ENCODE measurements around the gene TPSG1.
"Not testable (repeated sequence)": the region's sequence is repeated elsewhere in the genome, so short reads cannot be mapped to it uniquely, and the experiment has no call there.

TPSG1 gene

GRCh38 chr16:1256296-1256873, 31.3 kb upstream of the TPSG1 start:
- not testable (repeated sequence) for DNase-seq

GRCh38 chr16:1255276-1256122, 30.4 kb upstream of the TPSG1 start, which contains the start of gene TPSD1:
TSS of gene TPSD1 (plus strand) at chr16:1256069. CDS start at chr16:1256281, 212 bp downstream.
- not testable (repeated sequence) for DNase-seq

- DNase-seq: not testable (repeated sequence)
Measured at GRCh38 chr16:1254821-1255220, 29.8 kb upstream of the TPSG1 start.

GRCh38 chr16:1253701-1254364, 28.8 kb upstream of the TPSG1 start:
- DNase-seq: not testable (repeated sequence)

- DNase-seq: not testable (repeated sequence)
Measured at GRCh38 chr16:1249031-1249755, 24.1 kb upstream of the TPSG1 start.

GRCh38 chr16:1247903-1248537, 23.0 kb upstream of the TPSG1 start:
- not testable (repeated sequence) for DNase-seq

- no peak for DNase-seq
Measured at GRCh38 chr16:1245452-1246020, 20.5 kb upstream of the TPSG1 start.

- no peak for DNase-seq
Measured at GRCh38 chr16:1244881-1245280, 19.8 kb upstream of the TPSG1 start.

- not testable (repeated sequence) for DNase-seq
Measured at GRCh38 chr16:1243907-1244850, 19.1 kb upstream of the TPSG1 start.

GRCh38 chr16:1243363-1243762, 18.3 kb upstream of the TPSG1 start:
- DNase-seq: not testable (repeated sequence)

- not testable (repeated sequence) for DNase-seq
Measured at GRCh38 chr16:1241081-1241480, 16.0 kb upstream of the TPSG1 start.

GRCh38 chr16:1240436-1240835, 15.4 kb upstream of the TPSG1 start, which contains the start of gene TPSAB1:
TSS of gene TPSAB1 (plus strand) at chr16:1240705. CDS start at chr16:1240939, 234 bp downstream.
- not testable (repeated sequence) for DNase-seq

- not testable (repeated sequence) for DNase-seq
Measured at GRCh38 chr16:1239575-1239974, 14.5 kb upstream of the TPSG1 start.

- DNase-seq: not testable (repeated sequence)
Measured at GRCh38 chr16:1238909-1239308, 13.8 kb upstream of the TPSG1 start.

GRCh38 chr16:1237990-1238389, 12.9 kb upstream of the TPSG1 start:
- DNase-seq: no peak

GRCh38 chr16:1236659-1237058, 11.6 kb upstream of the TPSG1 start:
- not testable (repeated sequence) for DNase-seq

- DNase-seq: not testable (repeated sequence)
Measured at GRCh38 chr16:1232049-1232748, 7.1 kb upstream of the TPSG1 start.

- not testable (repeated sequence) for DNase-seq
Measured at GRCh38 chr16:1231301-1231700, 6.2 kb upstream of the TPSG1 start.

GRCh38 chr16:1230471-1231212, 5.6 kb upstream of the TPSG1 start:
- DNase-seq: not testable (repeated sequence)

All from NCI-H1694 treated with DMSO at 0.1 percent for 48 hours (cell line).